Mesendoderm (in vitro differentiated cells): ENCODE results near the gene TNFSF11.

ENCODE experiments used
- DNase-seq: peaks from one replicate; pipeline ENCODE4 v3.0.0; 2013
- H2AK5ac ChIP-seq: 2 replicates; pipeline ENCODE4 v1.6.1; 2013; ENCODE audit warnings: low read length, inconsistent platforms
- H2BK120ac ChIP-seq: 2 replicates; pipeline ENCODE4 v1.6.1; 2013; ENCODE audit warnings: low read depth, mild to moderate bottlenecking, low read length, moderate library complexity, mixed read lengths
- H2BK15ac ChIP-seq: replicated peaks from 2 replicates; pipeline ENCODE4 v1.6.1; 2013; ENCODE audit warnings: low read depth, mild to moderate bottlenecking, moderate library complexity
- H2BK5ac ChIP-seq: 2 replicates; pipeline ENCODE4 v1.6.1; 2013; ENCODE audit warnings: low read length, inconsistent platforms
- H3K18ac ChIP-seq: 2 replicates; pipeline ENCODE4 v1.6.1; 2013; ENCODE audit warnings: mild to moderate bottlenecking, low read length, mixed read lengths
- H3K23ac ChIP-seq: one replicate; pipeline ENCODE4 v1.6.1; 2013; ENCODE audit warnings: low read length
- H3K27ac ChIP-seq: 2 replicates; pipeline ENCODE4 v1.5.1; 2013; ENCODE audit warnings: low read depth, mild to moderate bottlenecking, inconsistent platforms, low read length, moderate library complexity
- H3K27me3 ChIP-seq: 2 replicates; pipeline ENCODE4 v1.6.1; 2013; ENCODE audit warnings: low read length, control low read depth, mild to moderate bottlenecking, inconsistent platforms; ENCODE audit not compliant: insufficient read depth, poor library complexity
- H3K36me3 ChIP-seq: 2 replicates; pipeline ENCODE4 v1.6.1; 2013; ENCODE audit warnings: low read length, inconsistent platforms; ENCODE audit not compliant: control insufficient read depth, insufficient read depth
- H3K4ac ChIP-seq: one replicate; pipeline ENCODE4 v1.6.1; 2013; ENCODE audit warnings: low read depth, mild to moderate bottlenecking, low read length, moderate library complexity
- H3K4me1 ChIP-seq: 2 replicates; pipeline ENCODE4 v1.6.1; 2013; ENCODE audit warnings: low read depth, low read length, inconsistent platforms; ENCODE audit not compliant: control insufficient read depth
- H3K4me2 ChIP-seq: 2 replicates; pipeline ENCODE4 v1.6.1; 2013; ENCODE audit warnings: low read length
- H3K4me3 ChIP-seq: 2 replicates; pipeline ENCODE4 v1.5.1; 2013; ENCODE audit warnings: mild to moderate bottlenecking, low read length
- H3K56ac ChIP-seq: one replicate; pipeline ENCODE4 v1.6.1; 2013; ENCODE audit warnings: low read length
- H3K79me1 ChIP-seq: 2 replicates; pipeline ENCODE4 v1.6.1; 2013; ENCODE audit warnings: low read length, inconsistent platforms
- H3K79me2 ChIP-seq: 2 replicates; pipeline ENCODE4 v1.6.1; 2013; ENCODE audit warnings: mild to moderate bottlenecking, low read length; ENCODE audit not compliant: control insufficient read depth, insufficient read depth
- H3K9ac ChIP-seq: 2 replicates; pipeline ENCODE4 v1.6.1; 2013; ENCODE audit warnings: low read length, inconsistent platforms
- H4K5ac ChIP-seq: one replicate; pipeline ENCODE4 v1.6.1; 2013; ENCODE audit warnings: low read length
- H4K8ac ChIP-seq: one replicate; pipeline ENCODE4 v1.6.1; 2013; ENCODE audit warnings: low read depth, mild to moderate bottlenecking, control low read depth, low read length, moderate library complexity
- WGBS: extraction: QIAGEN DNeasy Blood & Tissue Kit; methylation state at CpG from one replicate; pipeline ENCODE4 v1.1.7; 2013; ENCODE audit warnings: low lambda C conversion rate, missing lambda C conversion rate; ENCODE audit not compliant: insufficient coverage; ENCODE audit errors: extremely low coverage; 5-methylcytosine and 5-hydroxymethylcytosine counted together

The TNFSF11 gene

DNA sequence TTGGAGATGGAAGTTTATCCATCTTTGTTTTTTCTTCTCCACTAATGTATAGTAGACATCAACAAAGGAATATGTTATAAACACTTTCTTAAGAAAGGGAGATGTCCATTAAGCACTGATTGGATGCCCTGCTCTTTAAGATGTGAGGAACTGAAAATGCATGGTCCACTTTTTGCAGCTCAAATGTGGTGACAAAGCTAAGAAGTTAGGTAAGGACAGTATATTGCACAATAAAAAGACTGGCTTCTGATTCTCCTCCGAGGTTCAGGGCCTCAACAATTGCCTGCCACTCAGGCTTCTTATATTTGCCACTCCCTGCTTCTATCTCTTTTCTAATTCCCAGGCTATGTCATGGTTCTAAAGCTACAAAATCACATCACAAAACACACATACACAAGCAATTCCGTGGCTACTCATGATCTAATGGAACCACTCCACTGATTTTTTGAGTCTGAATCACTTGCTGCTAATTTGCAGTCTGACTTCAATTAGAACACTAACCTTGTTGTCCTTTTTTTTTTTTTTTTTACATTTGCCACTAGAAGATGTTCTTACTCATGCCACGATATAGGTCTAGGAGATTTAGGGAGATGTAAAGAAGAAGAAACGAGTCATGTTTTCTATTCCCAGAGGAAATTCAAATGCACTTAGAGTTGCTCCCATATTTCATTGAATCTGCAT lies 29.6 kb upstream of the TNFSF11 start:
- Histone ChIP-seq H3K27ac (no peak overlapping the region), H3K27me3 (no peaks in the 10 kb centered on the region), H3K9ac (no peak overlapping the region), H3K79me1 (no peaks in the 10 kb centered on the region), H2BK5ac (no peak overlapping the region), H3K79me2 (no peaks in the 10 kb centered on the region), H3K36me3 (no peaks in the 10 kb centered on the region), H3K4me3 (no peak overlapping the region), H3K56ac (no peak overlapping the region), H4K8ac (no peak overlapping the region), H3K18ac (no peak overlapping the region), H2AK5ac (no peak overlapping the region), H2BK120ac (no peak overlapping the region), H3K4me1 (no peaks in the 10 kb centered on the region), H3K4me2 (no peak overlapping the region), H4K5ac (no peak overlapping the region), H2BK15ac (no peak overlapping the region), H3K4ac (no peak overlapping the region), H3K23ac (no peak overlapping the region)
- WGBS, result no CpG with 5 or more reads among the region's 4 CpGs
- no peak for DNase-seq

DNA sequence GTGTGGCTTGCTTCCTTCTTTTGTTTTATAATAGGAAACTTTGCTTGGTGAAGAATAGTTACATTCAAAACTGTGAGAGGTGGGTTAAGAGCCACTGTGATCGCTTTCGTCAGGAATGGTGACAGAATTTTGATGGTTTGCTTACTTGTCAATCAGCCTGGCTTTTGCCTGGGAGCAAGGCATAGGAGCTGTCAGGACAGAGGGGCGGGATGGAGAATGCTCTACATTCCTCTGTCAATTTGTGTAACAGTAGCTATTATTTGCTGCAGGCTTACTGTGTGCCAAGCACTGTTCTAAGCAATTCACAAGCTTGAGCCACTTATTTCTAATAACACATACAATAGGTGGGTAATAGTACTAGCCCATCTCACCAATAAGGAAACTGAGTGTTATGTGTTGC lies 28.1 kb upstream of the TNFSF11 start:
- Histone ChIP-seq H3K27ac (no peak overlapping the region), H3K36me3 (no peaks in the 10 kb centered on the region), H2BK15ac (no peak overlapping the region), H3K4ac (no peak overlapping the region), H3K79me2 (no peaks in the 10 kb centered on the region), H3K27me3 (no peaks in the 10 kb centered on the region), H2BK120ac (no peak overlapping the region), H3K56ac (no peak overlapping the region), H3K79me1 (no peaks in the 10 kb centered on the region), H3K18ac (no peak overlapping the region), H4K8ac (no peak overlapping the region), H3K4me2 (no peak overlapping the region), H2AK5ac (no peak overlapping the region), H3K9ac (no peak overlapping the region), H3K23ac (no peak overlapping the region), H3K4me3 (no peak overlapping the region), H2BK5ac (no peak overlapping the region), H3K4me1 (no peaks in the 10 kb centered on the region), H4K5ac (no peak overlapping the region)
- no peak for DNase-seq
- no CpG with 5 or more reads among the region's 3 CpGs for WGBS

DNA sequence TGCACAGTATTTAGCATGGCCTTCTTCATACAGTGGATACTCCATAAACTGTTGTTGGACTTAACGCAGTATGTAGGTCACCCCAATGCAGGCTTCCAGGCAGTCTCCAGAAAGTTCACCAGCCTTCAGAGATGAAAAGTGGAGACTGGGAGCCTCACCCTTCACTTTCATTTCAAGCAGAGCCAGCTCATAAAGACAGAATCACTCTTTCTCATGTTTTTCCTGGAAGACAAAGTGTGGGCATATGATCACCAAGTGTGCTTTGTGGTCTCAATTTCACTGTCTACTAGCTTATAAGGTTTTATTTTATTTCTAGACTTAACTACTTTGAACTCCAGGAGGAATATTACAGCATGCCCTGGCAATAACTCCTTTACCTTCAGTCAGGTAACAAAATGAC lies 26.3 kb upstream of the TNFSF11 start:
- Histone ChIP-seq H4K5ac (no peak overlapping the region), H3K56ac (no peak overlapping the region), H2AK5ac (no peak overlapping the region), H3K4me2 (no peak overlapping the region), H3K4me1 (no peaks in the 10 kb centered on the region), H3K9ac (no peak overlapping the region), H3K18ac (no peak overlapping the region), H2BK15ac (no peak overlapping the region), H3K27ac (no peak overlapping the region), H3K36me3 (no peaks in the 10 kb centered on the region), H3K27me3 (no peaks in the 10 kb centered on the region), H3K79me2 (no peaks in the 10 kb centered on the region), H3K4ac (no peak overlapping the region), H2BK120ac (no peak overlapping the region), H4K8ac (no peak overlapping the region), H3K79me1 (no peaks in the 10 kb centered on the region), H3K23ac (no peak overlapping the region), H2BK5ac (no peak overlapping the region), H3K4me3 (no peak overlapping the region)
- WGBS, result no CpG with 5 or more reads among the region's 1 CpG
- no peak for DNase-seq

DNA sequence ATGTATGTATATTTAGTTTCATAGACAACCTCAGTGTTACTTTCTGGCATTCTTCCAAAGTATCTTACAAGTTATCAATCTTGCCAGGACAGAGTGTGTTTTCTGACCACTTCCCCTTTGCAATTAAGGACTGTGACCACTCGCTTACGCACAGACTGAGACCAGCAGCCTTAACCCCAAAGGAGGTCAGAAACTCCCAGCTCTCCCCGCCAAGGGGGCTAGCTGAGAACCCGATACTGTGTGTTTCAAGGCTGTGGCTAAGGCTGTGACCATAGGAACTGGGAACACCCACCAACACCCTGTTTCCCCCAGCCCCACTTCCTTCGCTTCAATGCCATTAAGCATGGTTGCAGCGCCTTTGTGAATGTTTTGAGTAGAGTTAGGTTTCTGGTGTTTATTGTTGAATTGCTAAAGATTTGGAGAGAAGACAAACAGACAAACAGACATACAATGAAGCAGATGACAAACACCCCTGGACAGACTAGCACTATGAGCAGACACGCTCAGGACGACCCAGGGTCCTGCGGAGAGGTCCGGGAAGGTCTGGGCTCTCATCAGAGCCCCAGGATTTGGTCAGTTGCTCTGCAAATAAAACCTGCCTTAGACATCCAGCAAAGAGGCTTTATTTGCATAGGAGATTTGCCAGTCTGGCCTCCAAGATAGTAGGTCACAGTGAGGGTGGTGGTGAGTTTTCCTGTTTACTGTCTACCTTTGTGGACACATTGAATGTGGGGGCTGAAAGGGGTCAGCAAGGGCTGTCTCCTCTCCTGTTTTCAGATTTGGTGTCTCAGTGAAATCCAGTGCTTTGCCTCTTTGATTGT lies 25.0 kb upstream of the TNFSF11 start:
- no peak overlapping the region for H3K9ac ChIP-seq
- no peak overlapping the region for H3K4ac ChIP-seq
- H3K4me1 ChIP-seq, result no peaks in the 10 kb centered on the region
- DNase-seq, result no peak
- H2BK15ac ChIP-seq, result no peak overlapping the region
- H3K27me3 ChIP-seq, result no peaks in the 10 kb centered on the region
- H3K79me1 ChIP-seq, result no peaks in the 10 kb centered on the region
- H2BK5ac ChIP-seq, result no peak overlapping the region
- no peaks in the 10 kb centered on the region for H3K36me3 ChIP-seq
- no peak overlapping the region for H3K56ac ChIP-seq
- no peak overlapping the region for H3K27ac ChIP-seq
- H4K5ac ChIP-seq, result no peak overlapping the region
- no peak overlapping the region for H3K23ac ChIP-seq
- no peak overlapping the region for H2AK5ac ChIP-seq
- no peak overlapping the region for H3K4me3 ChIP-seq
- H3K79me2 ChIP-seq, result no peaks in the 10 kb centered on the region
- no peak overlapping the region for H3K4me2 ChIP-seq
- no peak overlapping the region for H2BK120ac ChIP-seq
- no peak overlapping the region for H3K18ac ChIP-seq
- no peak overlapping the region for H4K8ac ChIP-seq
- WGBS, result no CpG with 5 or more reads among the region's 10 CpGs

DNA sequence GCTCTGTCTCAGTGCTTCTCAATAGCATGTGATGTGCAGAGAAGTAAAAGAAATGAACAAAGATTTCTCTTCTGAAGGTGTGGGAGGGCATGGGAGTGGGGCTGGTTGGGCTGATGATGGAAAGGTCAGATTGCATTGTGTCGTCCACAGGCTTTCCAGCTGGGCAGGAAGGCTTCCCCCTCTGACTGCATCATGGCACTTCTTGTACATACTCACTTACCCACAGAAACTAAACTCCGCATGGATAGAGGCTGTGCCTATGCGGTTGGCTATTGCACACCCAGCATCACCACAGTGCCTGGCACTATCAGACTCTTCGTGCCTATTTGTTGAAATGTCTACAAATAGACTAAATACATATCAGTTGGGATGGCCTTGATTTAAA lies 24.4 kb upstream of the TNFSF11 start:
- H3K56ac ChIP-seq, result no peak overlapping the region
- no peak for DNase-seq
- H4K5ac ChIP-seq, result no peak overlapping the region
- no peak overlapping the region for H3K23ac ChIP-seq
- H3K79me1 ChIP-seq, result no peaks in the 10 kb centered on the region
- no peaks in the 10 kb centered on the region for H3K36me3 ChIP-seq
- H3K27me3 ChIP-seq, result no peaks in the 10 kb centered on the region
- H2BK5ac ChIP-seq, result no peak overlapping the region
- no CpG with 5 or more reads among the region's 4 CpGs for WGBS
- H3K4me3 ChIP-seq, result no peak overlapping the region
- H2BK15ac ChIP-seq, result no peak overlapping the region
- H3K9ac ChIP-seq, result no peak overlapping the region
- H2AK5ac ChIP-seq, result no peak overlapping the region
- no peak overlapping the region for H3K4ac ChIP-seq
- no peak overlapping the region for H3K18ac ChIP-seq
- no peak overlapping the region for H3K4me2 ChIP-seq
- no peaks in the 10 kb centered on the region for H3K4me1 ChIP-seq
- no peak overlapping the region for H4K8ac ChIP-seq
- H3K27ac ChIP-seq, result no peak overlapping the region
- no peaks in the 10 kb centered on the region for H3K79me2 ChIP-seq
- H2BK120ac ChIP-seq, result no peak overlapping the region
